Activated T-cell treated with anti-CD3 and anti-CD28 coated beads, Interleukin-2, amount 50 U/mL, for 4 hours (primary cell): ENCODE measurements around the gene FIGNL2. TPM values are rescaled to one million over a fixed set of nuclear protein-coding genes. Genes with fewer than 3 reads are reported as not detected.

Experiments used
- ATAC-seq, 2 donors: fragments of 200-7000 bp; cut with Tn5 transposase; one replicate each; pipeline ENCODE4 v1.10.0; 2021
- DNase-seq: peaks from one replicate; pipeline ENCODE4 v3.0.0-alpha.2; 2020
- H3K27me3 Mint-ChIP-seq: one replicate; pipeline ENCODE4 v1.8.0; 2021; ENCODE audit warnings: low read depth, mixed read lengths
- H3K36me3 Mint-ChIP-seq: one replicate; pipeline ENCODE4 v1.8.0; 2022; ENCODE audit warnings: mixed read lengths; ENCODE audit not compliant: insufficient read depth
- H3K4me1 Mint-ChIP-seq: one replicate; pipeline ENCODE4 v1.8.0; 2021; ENCODE audit warnings: low read depth, mixed read lengths
- H3K4me3 Mint-ChIP-seq: one replicate; pipeline ENCODE4 v1.8.0; 2021; ENCODE audit warnings: mild to moderate bottlenecking, moderate library complexity, mixed read lengths
- H3K9me3 Mint-ChIP-seq: one replicate; pipeline ENCODE4 v1.8.0; 2021; ENCODE audit warnings: mixed read lengths
- total RNA-seq, 3 donors: library from RNA; stranded (reverse); gene quantifications; one replicate each; pipeline ENCODE4 v1.2.1, GENCODE V29; 2021

FIGNL2 gene
- total RNA-seq = under 1 TPM; 0.54 to 0.69 (median 0.58) TPM

GRCh38 chr12:51848326-51848727 lies at the start of gene FIGNL2:
TSS of gene FIGNL2 (minus strand) at chr12:51848718. CDS start at chr12:51822413, 26,305 bp downstream.
- DNase-seq (no peak), ATAC-seq (no peak)
- Mint-ChIP-seq H3K27me3 (peaks cover 49% of the 10 kb centered on the region), H3K36me3 (no peaks in the 10 kb centered on the region), H3K4me1 (peaks cover 15% of the 10 kb centered on the region), H3K4me3 (peak within 1 kb of the TSS; percentile 45), H3K9me3 (no peaks in the 10 kb centered on the region)

- Mint-ChIP-seq H3K4me1 (no peaks in the 10 kb centered on the region), H3K27me3 (peaks cover 10% of the 10 kb centered on the region), H3K36me3 (no peaks in the 10 kb centered on the region), H3K9me3 (no peaks in the 10 kb centered on the region), H3K4me3 (no peak overlapping the region)
- ATAC-seq = no peak
- no peak for DNase-seq
Observed at GRCh38 chr12:51897181-51897580, 48.7 kb upstream of the FIGNL2 start.

- ATAC-seq (no peak), DNase-seq (no peak)
- H3K36me3 Mint-ChIP-seq = no peaks in the 10 kb centered on the region
- no peaks in the 10 kb centered on the region for H3K4me1 Mint-ChIP-seq
- H3K4me3 Mint-ChIP-seq = no peak overlapping the region
- peaks cover 10% of the 10 kb centered on the region for H3K27me3 Mint-ChIP-seq
- no peaks in the 10 kb centered on the region for H3K9me3 Mint-ChIP-seq
Observed at GRCh38 chr12:51896236-51896635, 47.7 kb upstream of the FIGNL2 start.

GRCh38 chr12:51895378-51896135 lies 47.0 kb upstream of the FIGNL2 start:
- DNase-seq = no peak
- Mint-ChIP-seq H3K36me3 (no peaks in the 10 kb centered on the region), H3K4me3 (no peak overlapping the region), H3K4me1 (no peaks in the 10 kb centered on the region), H3K27me3 (peaks cover 10% of the 10 kb centered on the region), H3K9me3 (no peaks in the 10 kb centered on the region)
- no peak for ATAC-seq

- ATAC-seq = no peak
- no peaks in the 10 kb centered on the region for H3K4me1 Mint-ChIP-seq
- peaks cover 14% of the 10 kb centered on the region for H3K27me3 Mint-ChIP-seq
- no peaks in the 10 kb centered on the region for H3K9me3 Mint-ChIP-seq
- no peaks in the 10 kb centered on the region for H3K36me3 Mint-ChIP-seq
- no peak overlapping the region for H3K4me3 Mint-ChIP-seq
- no peak for DNase-seq
Observed at GRCh38 chr12:51893786-51894185, 45.3 kb upstream of the FIGNL2 start.

GRCh38 chr12:51891843-51892242 lies 43.3 kb upstream of the FIGNL2 start:
- H3K4me3 Mint-ChIP-seq = no peak overlapping the region
- no peaks in the 10 kb centered on the region for H3K36me3 Mint-ChIP-seq
- H3K4me1 Mint-ChIP-seq = no peaks in the 10 kb centered on the region
- DNase-seq (no peak), ATAC-seq (no peak)
- no peaks in the 10 kb centered on the region for H3K9me3 Mint-ChIP-seq
- peaks cover 13% of the 10 kb centered on the region for H3K27me3 Mint-ChIP-seq

- DNase-seq (no peak), ATAC-seq (no peak)
- H3K4me3 Mint-ChIP-seq = no peak overlapping the region
- no peaks in the 10 kb centered on the region for H3K36me3 Mint-ChIP-seq
- no peaks in the 10 kb centered on the region for H3K9me3 Mint-ChIP-seq
- H3K27me3 Mint-ChIP-seq = peaks cover 9% of the 10 kb centered on the region
- peaks cover 10% of the 10 kb centered on the region for H3K4me1 Mint-ChIP-seq
Observed at GRCh38 chr12:51890511-51891171, 42.1 kb upstream of the FIGNL2 start.

- DNase-seq (no peak), ATAC-seq (no peak)
- no peaks in the 10 kb centered on the region for H3K9me3 Mint-ChIP-seq
- H3K4me3 Mint-ChIP-seq = no peak overlapping the region
- no peaks in the 10 kb centered on the region for H3K36me3 Mint-ChIP-seq
- peaks cover 9% of the 10 kb centered on the region for H3K27me3 Mint-ChIP-seq
- peaks cover 12% of the 10 kb centered on the region for H3K4me1 Mint-ChIP-seq
Observed at GRCh38 chr12:51890133-51890464, 41.6 kb upstream of the FIGNL2 start.

- Mint-ChIP-seq H3K4me3 (no peak overlapping the region), H3K36me3 (no peaks in the 10 kb centered on the region), H3K9me3 (no peaks in the 10 kb centered on the region), H3K27me3 (peaks cover 9% of the 10 kb centered on the region), H3K4me1 (peaks cover 16% of the 10 kb centered on the region)
- ATAC-seq = no peak
- DNase-seq = no peak
Observed at GRCh38 chr12:51889216-51890132, 41.0 kb upstream of the FIGNL2 start.

GRCh38 chr12:51888316-51889215 lies 40.0 kb upstream of the FIGNL2 start:
- ATAC-seq = no peak
- Mint-ChIP-seq H3K4me3 (no peak overlapping the region), H3K4me1 (peaks cover 16% of the 10 kb centered on the region), H3K36me3 (no peaks in the 10 kb centered on the region), H3K27me3 (peaks cover 9% of the 10 kb centered on the region), H3K9me3 (no peaks in the 10 kb centered on the region)
- DNase-seq = no peak

GRCh38 chr12:51887476-51888315 lies 39.2 kb upstream of the FIGNL2 start, which contains the start of gene ANKRD33:
TSS of gene ANKRD33 (plus strand) at chr12:51888103. CDS start at chr12:51888187, 84 bp downstream.
- no peaks in the 10 kb centered on the region for H3K36me3 Mint-ChIP-seq
- H3K4me3 Mint-ChIP-seq = no peak within 1 kb of the TSS
- no peak for ATAC-seq
- H3K27me3 Mint-ChIP-seq = peaks cover 7% of the 10 kb centered on the region
- peaks cover 16% of the 10 kb centered on the region for H3K4me1 Mint-ChIP-seq
- DNase-seq = no peak
- H3K9me3 Mint-ChIP-seq = no peaks in the 10 kb centered on the region

GRCh38 chr12:51886021-51886710 lies 37.6 kb upstream of the FIGNL2 start:
- ATAC-seq = peak; percentile 91 to 94

More at GRCh38 chr12:51886021-51886710, 37.6 kb upstream of the FIGNL2 start:
- Mint-ChIP-seq H3K4me1 (peaks cover 16% of the 10 kb centered on the region), H3K36me3 (no peaks in the 10 kb centered on the region), H3K27me3 (peaks cover 7% of the 10 kb centered on the region), H3K9me3 (no peaks in the 10 kb centered on the region), H3K4me3 (peak overlapping the region; percentile 29)
- DNase-seq = no peak
